Gastrocnemius medialis (tissue), 4 donors: Measurements from ENCODE around the gene MAST2. TPM values are rescaled to one million over a fixed set of nuclear protein-coding genes. Genes with fewer than 3 reads are reported as not detected.
A peak's percentile ranks its signal among the peaks of the same experiment; 100 is the strongest.

Source experiments
- ATAC-seq, 2 donors: fragments of 150-250 bp; one replicate each; pipeline ENCODE4 v1.9.1; 2016
- DNase-seq, 2 donors: peaks; one replicate each; pipeline ENCODE4 v3.0.0-alpha.2; 2019
- H3K27ac ChIP-seq, 4 donors: fragments of 200-600 bp; sonication (generic); 1 replicate in 1 of 4; 2 replicates in 3 of 4; pipeline ENCODE4 v1.5.1; 2016 to 2018; ENCODE audit warnings: mild to moderate bottlenecking in 2 of 4, moderate library complexity in 1 of 4
- H3K27me3 ChIP-seq, 3 donors: fragments of 200-600 bp; sonication (generic) in 2 of 3; 1 replicate in 1 of 3; 2 replicates in 2 of 3; pipeline versions ENCODE4 v1.5.1 to v1.6.0; 2016 to 2019; ENCODE audit warnings: mild to moderate bottlenecking in 1 of 3, moderate library complexity in 1 of 3
- H3K36me3 ChIP-seq, 2 donors: fragments of 200-600 bp; sonication (generic) in 1 of 2; one replicate each; pipeline ENCODE4 v1.5.1; 2017 to 2018
- H3K4me1 ChIP-seq, 2 donors: fragments of 200-600 bp; sonication (generic) in 1 of 2; one replicate each; pipeline ENCODE4 v1.5.1; 2016 to 2017; ENCODE audit warnings: mild to moderate bottlenecking in 2 of 2
- H3K4me3 ChIP-seq, 4 donors: fragments of 200-600 bp; sonication (generic) in 3 of 4; 1 replicate in 1 of 4; 2 replicates in 3 of 4; pipeline ENCODE4 v1.5.1; 2016 to 2019; ENCODE audit warnings: mild to moderate bottlenecking in 2 of 4
- H3K9me3 ChIP-seq, 3 donors: fragments of 200-600 bp; sonication (generic) in 2 of 3; 1 replicate in 1 of 3; 2 replicates in 2 of 3; pipeline ENCODE4 v1.5.1; 2016 to 2019
- CTCF ChIP-seq, 5 experiments: fragments of 450-650 bp in 3 of 5; fragments of 200-600 bp in 2 of 5; sonication (generic) in 2 of 5; IDR thresholded peaks in 4 of 5; conservative IDR thresholded peaks in 1 of 5; 1 replicate in 4 of 5; 2 replicates in 1 of 5; pipeline ENCODE4 v1.5.1; 2016 to 2019; ENCODE audit warnings: antibody characterized with exemption in 5 of 5, mild to moderate bottlenecking in 3 of 5, moderate library complexity in 3 of 5
- POLR2A ChIP-seq, 2 donors: fragments of 450-650 bp; IDR thresholded peaks; one replicate each; pipeline ENCODE4 v1.6.1; 2017; ENCODE audit warnings: antibody characterized with exemption in 2 of 2, mild to moderate bottlenecking in 2 of 2, moderate library complexity in 2 of 2
- in situ Hi-C, 4 donors: fragments of 200-750 bp; cut with MboI; loops; one replicate each; pipeline versions ENCODE4 v1.15.0 to v1.8.0; 2017; ENCODE audit warnings: low sequenced_read_pairs in 4 of 4
- intact Hi-C: fragments of 100-400 bp; cut with DNase I; formaldehyde crosslinking; loops from one replicate; pipeline ENCODE4 v1.15.1; 2023; ENCODE audit warnings: low total_unique reads
- total RNA-seq, 4 donors: library from RNA; depleted of rRNA; stranded (reverse); fragments of >200 nt; gene quantifications; one replicate each; pipeline versions ENCODE4 v1.1.0 to v1.2.3, GENCODE V29; 2016

MAST2 gene
- total RNA-seq, 4 donors from 2014 or later = 110 to 195 (median 162) TPM

- peak; percentile 32 to 70 for ATAC-seq
- intact Hi-C loops (loop anchor here (5.0 kb wide), 1 partner anchor 108 kb away; no protein-coding TSS in a partner anchor), in situ Hi-C loops (no loop called here)
- H3K4me1 ChIP-seq = peaks cover 16 to 36% of the 10 kb centered on the region in 2 donors
- H3K27ac ChIP-seq = peak overlapping the region; percentile 17 to 57 (median 42)
- no peaks in the 10 kb centered on the region for H3K9me3 ChIP-seq
- no peaks in the 10 kb centered on the region for H3K27me3 ChIP-seq
- no peak for TF ChIP-seq POLR2A (IDR thresholded peaks at IDR 0.05)
- TF ChIP-seq CTCF (IDR thresholded peaks at IDR 0.05 in 4 of 5, conservative IDR thresholded peaks at IDR 0.05 in 1 of 5) = no peak
- H3K36me3 ChIP-seq = peaks cover 0 to 64% of the 10 kb centered on the region in 2 donors
- H3K4me3 ChIP-seq = no peak overlapping the region
- no peak for DNase-seq
Measured at GRCh38 chr1:46020010-46020409, 216.6 kb downstream of the MAST2 start.

DNA sequence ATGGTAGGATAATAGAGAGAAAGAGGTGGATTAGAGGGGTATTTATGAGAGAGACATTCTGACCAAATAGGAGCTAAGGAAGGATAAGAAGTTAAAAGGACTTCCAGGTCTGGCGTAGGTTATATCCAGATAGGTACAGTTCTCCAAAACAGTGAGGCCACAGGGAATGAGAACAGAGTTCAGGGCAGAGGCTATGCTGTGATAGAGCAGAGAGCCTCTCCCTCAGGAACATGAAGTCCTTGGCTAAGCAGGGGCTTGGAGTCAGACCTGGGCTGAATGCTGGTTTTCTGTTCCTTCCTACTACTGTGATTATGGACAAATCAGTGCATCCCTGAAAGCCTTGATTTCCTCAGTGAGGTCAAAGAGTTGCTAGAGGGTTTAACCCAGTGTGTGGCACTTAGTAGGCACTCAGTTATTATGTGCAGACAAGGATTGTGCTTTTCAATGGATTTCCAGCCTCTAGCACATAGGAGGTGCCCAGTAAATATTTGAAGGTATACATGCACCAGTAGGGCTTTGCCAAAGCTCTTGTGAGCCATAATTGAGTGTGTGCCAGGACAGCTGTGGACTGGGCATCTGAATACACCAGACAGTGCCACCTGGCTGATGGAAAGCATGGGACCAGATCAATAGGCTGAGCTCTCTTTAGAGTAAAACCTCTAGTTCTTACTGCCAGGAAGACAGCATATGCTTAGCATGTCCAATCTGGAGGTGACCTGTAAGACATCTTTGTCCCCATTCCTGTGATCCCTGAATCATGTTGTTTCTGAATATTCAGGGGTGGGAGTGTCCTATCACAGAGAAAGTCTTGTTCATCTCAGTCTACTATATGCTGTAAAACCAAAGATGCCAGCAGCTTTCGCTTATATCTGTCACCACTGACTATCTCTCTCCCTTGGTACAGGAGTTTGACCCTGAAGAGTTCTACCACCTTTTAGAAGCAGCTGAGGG is 217.9 kb downstream of the MAST2 start:
- intact Hi-C loops = loop anchor here (5.0 kb wide), 1 partner anchor 109 kb away; no protein-coding TSS in a partner anchor

DNA sequence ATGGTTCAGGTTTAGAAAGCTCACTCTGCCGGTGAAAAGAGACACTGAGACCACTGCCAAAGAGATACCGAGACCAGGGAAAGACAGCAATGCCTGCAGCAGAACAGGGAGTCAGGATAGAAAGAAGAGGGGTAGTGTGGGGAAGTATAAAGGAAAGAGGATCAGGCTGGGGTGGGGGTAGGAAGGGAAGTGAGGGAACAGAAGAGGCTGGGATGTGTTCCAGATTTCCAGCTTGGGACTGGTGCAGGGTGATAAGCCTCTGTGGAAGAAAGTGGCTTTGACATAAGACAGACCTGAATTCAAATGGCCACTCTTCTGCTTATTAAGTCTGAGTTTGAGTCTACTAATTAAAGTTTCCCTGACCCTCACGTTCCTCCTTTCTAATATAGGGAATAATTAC is 223.1 kb downstream of the MAST2 start:
- intact Hi-C loops (no loop called here), in situ Hi-C loops (no loop called here)
- Histone ChIP-seq H3K9me3 (no peaks in the 10 kb centered on the region), H3K27me3 (no peaks in the 10 kb centered on the region), H3K4me3 (no peak overlapping the region), H3K4me1 (peaks cover 32 to 48% of the 10 kb centered on the region in 2 donors), H3K36me3 (peaks cover 0 to 97% of the 10 kb centered on the region in 2 donors), H3K27ac (peak overlapping the region; percentile 58 to 78 (median 64))
- ATAC-seq (no peak), DNase-seq (no peak)
- TF ChIP-seq CTCF (IDR thresholded peaks at IDR 0.05 in 4 of 5, conservative IDR thresholded peaks at IDR 0.05 in 1 of 5) = no peak
- TF ChIP-seq POLR2A (IDR thresholded peaks at IDR 0.05) = no peak

More for the DNA sequence above, 217.9 kb downstream of the MAST2 start:
- ATAC-seq (no peak), DNase-seq (no peak)
- Histone ChIP-seq H3K36me3 (peaks cover 0 to 76% of the 10 kb centered on the region in 2 donors), H3K9me3 (no peaks in the 10 kb centered on the region), H3K27ac (peak overlapping the region; percentile 17 to 57 (median 42)), H3K27me3 (no peaks in the 10 kb centered on the region), H3K4me1 (peaks cover 22 to 49% of the 10 kb centered on the region in 2 donors), H3K4me3 (no peak overlapping the region)
- no peak for TF ChIP-seq POLR2A (IDR thresholded peaks at IDR 0.05)
- peak in 2 of 5 experiments; percentile 16 to 27 for TF ChIP-seq CTCF (IDR thresholded peaks at IDR 0.05 in 4 of 5, conservative IDR thresholded peaks at IDR 0.05 in 1 of 5)
- in situ Hi-C loops = no loop called here

- intact Hi-C loops = no loop called here
Measured at GRCh38 chr1:46027788-46028573, 224.6 kb downstream of the MAST2 start.

More at GRCh38 chr1:46027788-46028573, 224.6 kb downstream of the MAST2 start:
- no peaks in the 10 kb centered on the region for H3K27me3 ChIP-seq
- H3K27ac ChIP-seq = peak overlapping the region; percentile 58 to 78 (median 64)
- H3K4me1 ChIP-seq = peaks cover 31 to 50% of the 10 kb centered on the region in 2 donors
- in situ Hi-C loops = no loop called here
- H3K4me3 ChIP-seq = no peak overlapping the region
- ATAC-seq = peak; percentile 32 to 46
- peaks cover 0 to 97% of the 10 kb centered on the region in 2 donors for H3K36me3 ChIP-seq
- DNase-seq = no peak
- H3K9me3 ChIP-seq = no peaks in the 10 kb centered on the region
- TF ChIP-seq CTCF (IDR thresholded peaks at IDR 0.05 in 4 of 5, conservative IDR thresholded peaks at IDR 0.05 in 1 of 5) (no peak), POLR2A (IDR thresholded peaks at IDR 0.05) (no peak)
